GM12891 (cell line): Measurements from ENCODE around the gene MMP15.

Experiments used
- POLR2A ChIP-seq: IDR thresholded peaks from 2 replicates; pipeline ENCODE4 v1.6.1; 2011; ENCODE audit warnings: low read depth, low read length, control low read depth
- POLR2AphosphoS5 ChIP-seq: IDR thresholded peaks from 2 replicates; pipeline ENCODE4 v1.6.1; 2011; ENCODE audit warnings: low read depth, low read length, control low read depth

- TF ChIP-seq POLR2A (no peak), POLR2AphosphoS5 (no peak)
Observed at GRCh38 chr16:57995721-57996405, 29.7 kb upstream of the MMP15 start.
